ENCODE data around the gene SAMM50. TPM values are rescaled to one million over a fixed set of nuclear protein-coding genes. Genes with fewer than 3 reads are reported as not detected.

Gene SAMM50
- total RNA-seq, 1 donor, result 37.6 TPM

DNA sequence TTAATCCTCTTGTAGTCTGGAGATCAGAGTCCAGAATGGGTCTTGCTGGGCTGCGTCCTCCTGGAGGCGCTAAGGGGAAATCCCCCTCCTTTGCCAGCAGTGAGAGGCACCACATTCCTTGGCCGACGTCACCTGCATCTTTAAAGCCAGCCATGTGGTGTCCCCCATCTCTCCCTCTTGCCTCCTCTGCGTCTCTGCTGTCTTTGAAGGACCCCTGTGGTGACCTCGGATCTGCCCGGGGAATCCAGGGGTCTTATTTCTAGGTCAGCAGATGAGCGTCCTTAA lies 41.7 kb downstream of the SAMM50 start:
- DNase-seq (ENCODE audit: low read depth), result no peak
- no peak overlapping the region for H3K4me3 ChIP-seq (ENCODE audit: low read depth, low read length)
- TF ChIP-seq, protein P1, sequence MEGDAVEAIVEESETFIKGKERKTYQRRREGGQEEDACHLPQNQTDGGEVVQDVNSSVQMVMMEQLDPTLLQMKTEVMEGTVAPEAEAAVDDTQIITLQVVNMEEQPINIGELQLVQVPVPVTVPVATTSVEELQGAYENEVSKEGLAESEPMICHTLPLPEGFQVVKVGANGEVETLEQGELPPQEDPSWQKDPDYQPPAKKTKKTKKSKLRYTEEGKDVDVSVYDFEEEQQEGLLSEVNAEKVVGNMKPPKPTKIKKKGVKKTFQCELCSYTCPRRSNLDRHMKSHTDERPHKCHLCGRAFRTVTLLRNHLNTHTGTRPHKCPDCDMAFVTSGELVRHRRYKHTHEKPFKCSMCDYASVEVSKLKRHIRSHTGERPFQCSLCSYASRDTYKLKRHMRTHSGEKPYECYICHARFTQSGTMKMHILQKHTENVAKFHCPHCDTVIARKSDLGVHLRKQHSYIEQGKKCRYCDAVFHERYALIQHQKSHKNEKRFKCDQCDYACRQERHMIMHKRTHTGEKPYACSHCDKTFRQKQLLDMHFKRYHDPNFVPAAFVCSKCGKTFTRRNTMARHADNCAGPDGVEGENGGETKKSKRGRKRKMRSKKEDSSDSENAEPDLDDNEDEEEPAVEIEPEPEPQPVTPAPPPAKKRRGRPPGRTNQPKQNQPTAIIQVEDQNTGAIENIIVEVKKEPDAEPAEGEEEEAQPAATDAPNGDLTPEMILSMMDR (IDR thresholded peaks at IDR 0.05; ENCODE audit: insufficient read depth, low read depth, low read length), result no peak

DNA sequence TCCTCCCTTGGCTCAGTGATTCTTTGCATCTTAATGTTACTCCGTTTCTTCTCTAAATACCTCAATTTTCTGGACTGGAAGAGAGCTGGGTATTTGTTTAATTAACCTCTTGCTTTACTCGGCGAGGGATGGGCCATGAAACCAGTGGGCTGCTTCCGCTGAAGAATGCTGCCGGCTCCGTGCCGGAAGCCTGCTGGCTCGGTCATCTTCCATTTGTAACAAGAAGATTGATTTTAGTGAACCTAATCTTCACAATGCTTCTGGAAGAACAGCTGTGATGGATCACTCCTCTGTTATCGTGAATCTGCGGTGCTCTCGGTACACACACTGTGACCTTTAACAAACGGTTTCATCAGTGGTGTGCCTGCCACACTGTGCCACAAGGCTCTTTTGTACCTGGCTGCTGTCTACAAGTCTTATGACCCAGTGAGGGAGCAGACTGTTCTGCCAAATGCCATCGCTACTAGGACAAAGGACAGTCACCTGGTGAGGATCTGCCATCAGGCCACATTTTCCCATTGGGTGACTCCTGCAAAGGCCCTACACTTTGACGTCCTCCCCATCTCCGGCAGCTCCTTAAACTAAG lies 43.5 kb downstream of the SAMM50 start:
- DNase-seq (ENCODE audit: low read depth), result no peak
- no peak overlapping the region for H3K4me3 ChIP-seq (ENCODE audit: low read depth, low read length)
- TF ChIP-seq, protein P1 (IDR thresholded peaks at IDR 0.05; ENCODE audit: insufficient read depth, low read depth, low read length), result no peak

DNA sequence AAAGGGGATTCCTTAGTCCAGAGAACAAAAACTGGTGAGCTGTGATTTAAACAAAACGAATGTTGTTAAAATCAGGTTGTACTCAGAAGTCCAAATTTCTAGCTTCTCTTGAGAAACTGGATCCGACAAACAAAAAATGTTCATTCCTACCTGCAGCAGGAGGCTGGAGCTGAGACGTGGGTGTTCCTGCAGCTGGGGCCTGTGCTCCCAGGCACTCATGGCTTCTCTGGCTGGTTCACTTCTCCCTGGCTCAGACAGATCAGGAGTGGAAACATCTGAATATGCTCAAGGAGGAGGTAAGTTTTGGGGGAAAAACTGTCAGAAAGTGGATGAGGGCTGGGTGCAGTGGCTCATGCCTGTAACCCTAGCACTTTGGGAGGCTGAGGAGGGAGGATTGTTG lies 44.1 kb downstream of the SAMM50 start:
- TF ChIP-seq, protein P1 (IDR thresholded peaks at IDR 0.05; ENCODE audit: insufficient read depth, low read depth, low read length), result no peak
- no peak for DNase-seq (ENCODE audit: low read depth)
- H3K4me3 ChIP-seq (ENCODE audit: low read depth, low read length), result no peak overlapping the region

DNA sequence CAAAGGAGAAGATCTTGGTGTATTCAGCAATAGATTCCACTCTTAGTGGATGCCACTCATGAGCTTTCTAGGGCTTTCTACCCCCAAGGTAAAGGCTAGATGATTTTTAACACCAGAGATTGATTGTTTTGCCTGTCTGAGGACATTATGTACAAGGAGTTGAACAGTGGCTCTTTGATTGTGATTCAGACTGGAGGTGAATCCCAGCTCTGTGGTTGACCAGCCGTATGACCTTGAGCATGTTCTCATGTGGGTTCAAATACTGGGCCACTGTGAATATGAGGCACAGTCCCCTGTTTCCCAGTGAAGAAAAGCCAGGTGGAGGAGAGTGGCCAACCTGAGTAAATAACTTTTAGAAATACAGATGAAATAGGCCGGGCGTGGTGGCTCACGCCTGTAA lies 44.9 kb downstream of the SAMM50 start:
- H3K4me3 ChIP-seq (ENCODE audit: low read depth, low read length), result no peak overlapping the region
- no peak for DNase-seq (ENCODE audit: low read depth)
- TF ChIP-seq, protein P1 (IDR thresholded peaks at IDR 0.05; ENCODE audit: insufficient read depth, low read depth, low read length), result no peak

DNA sequence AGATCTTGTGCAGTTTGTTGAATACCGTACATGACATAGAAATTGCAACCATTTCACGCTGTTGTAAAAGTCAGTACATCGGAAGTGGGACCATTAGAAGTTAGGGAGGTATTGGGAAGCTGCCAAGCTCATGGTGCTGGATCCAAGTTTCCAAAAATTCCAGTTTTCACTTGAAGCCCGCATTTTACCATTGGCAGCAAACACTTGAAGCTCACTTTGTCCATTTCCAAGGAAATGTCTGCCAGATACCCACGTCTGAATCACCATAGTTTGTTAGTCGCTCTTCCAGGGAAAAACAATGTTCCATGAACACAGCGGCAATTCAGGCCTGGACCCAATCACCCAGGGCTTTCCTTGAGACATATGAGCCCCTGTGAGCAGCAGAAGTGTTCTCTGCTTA lies 46.3 kb downstream of the SAMM50 start:
- H3K4me3 ChIP-seq (ENCODE audit: low read depth, low read length), result no peak overlapping the region
- no peak for DNase-seq (ENCODE audit: low read depth)
- TF ChIP-seq, protein P1 (IDR thresholded peaks at IDR 0.05; ENCODE audit: insufficient read depth, low read depth, low read length), result no peak

DNA sequence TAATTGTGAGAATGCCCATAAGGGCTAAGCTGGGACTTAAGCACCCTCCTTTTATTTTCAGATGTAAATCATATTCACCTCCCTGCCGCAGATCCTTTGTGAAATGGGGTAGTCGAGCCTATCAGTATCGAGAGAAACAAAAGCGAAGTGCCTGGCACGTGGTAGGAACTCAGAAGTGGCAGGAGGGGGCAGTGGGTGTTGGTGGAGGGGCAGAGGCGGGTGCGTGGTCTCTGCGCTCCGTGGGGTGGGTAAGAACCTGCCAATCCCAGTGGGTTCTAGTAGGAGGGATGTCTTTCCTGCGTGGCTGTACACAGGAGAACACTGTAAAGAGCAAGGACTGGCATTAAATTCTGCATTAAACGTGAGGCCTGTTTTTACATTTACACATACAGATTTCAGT lies 47.1 kb downstream of the SAMM50 start:
- DNase-seq (ENCODE audit: low read depth), result no peak
- H3K4me3 ChIP-seq (ENCODE audit: low read depth, low read length), result no peak overlapping the region
- TF ChIP-seq, protein P1 (IDR thresholded peaks at IDR 0.05; ENCODE audit: insufficient read depth, low read depth, low read length), result no peak

DNA sequence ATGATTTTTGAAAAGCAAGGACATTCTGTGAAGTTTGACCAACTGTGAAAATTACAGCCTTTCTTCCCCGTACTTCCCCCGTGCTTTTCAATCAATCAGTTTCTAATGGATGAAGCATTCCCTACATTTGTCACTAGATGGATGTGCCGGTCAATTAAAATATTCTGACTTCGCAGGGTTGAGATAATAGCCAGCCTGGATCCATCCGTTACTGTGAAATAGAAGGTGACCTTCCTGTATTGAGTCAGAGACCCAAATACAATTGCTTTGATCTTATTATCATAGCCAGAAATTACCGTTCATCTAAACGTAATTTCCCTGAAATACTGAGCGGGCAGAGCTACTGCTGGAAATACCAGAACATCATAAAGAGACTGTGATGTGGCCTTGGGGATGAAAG lies 47.8 kb downstream of the SAMM50 start:
- no peak for DNase-seq (ENCODE audit: low read depth)
- TF ChIP-seq, protein P1 (IDR thresholded peaks at IDR 0.05; ENCODE audit: insufficient read depth, low read depth, low read length), result no peak
- no peak overlapping the region for H3K4me3 ChIP-seq (ENCODE audit: low read depth, low read length)

All from fibroblast of villous mesenchyme (primary cell).